Mesenchymal stem cell (in vitro differentiated cells and primary cell): ENCODE data around the gene CDC20.

Experiments used
- DNase-seq: peaks from one replicate; pipeline ENCODE4 v3.0.0-alpha.2; 2013
- H2AFZ ChIP-seq: one replicate; pipeline ENCODE4 v1.6.1; 2013; ENCODE audit warnings: low read depth, mild to moderate bottlenecking, control low read depth, inconsistent platforms, low read length, moderate library complexity
- H2AK5ac ChIP-seq: 2 replicates; pipeline ENCODE4 v1.6.1; 2013; ENCODE audit warnings: low read length, moderate library complexity, mild to moderate bottlenecking, inconsistent platforms; ENCODE audit not compliant: severe bottlenecking
- H2BK120ac ChIP-seq: one replicate; pipeline ENCODE4 v1.6.1; 2013; ENCODE audit warnings: low read depth, mild to moderate bottlenecking, inconsistent platforms, low read length, moderate library complexity
- H2BK12ac ChIP-seq, 2 experiments: one replicate each; pipeline ENCODE4 v1.6.1; 2013; ENCODE audit warnings: inconsistent platforms in 2 of 2, low read length in 2 of 2, mild to moderate bottlenecking in 2 of 2, moderate library complexity in 2 of 2, control low read depth in 1 of 2
- H2BK15ac ChIP-seq: one replicate; pipeline ENCODE4 v1.6.1; 2013; ENCODE audit warnings: mild to moderate bottlenecking, low read depth, inconsistent platforms; ENCODE audit not compliant: poor library complexity, severe bottlenecking
- H2BK5ac ChIP-seq: 2 replicates; pipeline ENCODE4 v1.6.1; 2013; ENCODE audit warnings: low read depth, mild to moderate bottlenecking, low read length, control low read depth, inconsistent platforms; ENCODE audit not compliant: poor library complexity, severe bottlenecking
- H3K14ac ChIP-seq, 2 experiments: one replicate each; pipeline ENCODE4 v1.6.1; 2013; ENCODE audit warnings: inconsistent platforms in 2 of 2, low read length in 2 of 2, control low read depth in 1 of 2, mild to moderate bottlenecking in 1 of 2, moderate library complexity in 1 of 2
- H3K18ac ChIP-seq, 2 experiments: one replicate each; pipeline ENCODE4 v1.6.1; 2013; ENCODE audit warnings: inconsistent platforms in 2 of 2, low read length in 2 of 2, control low read depth in 1 of 2, low read depth in 1 of 2, mild to moderate bottlenecking in 1 of 2
- H3K23ac ChIP-seq, 2 experiments: one replicate each; pipeline ENCODE4 v1.6.1; 2013; ENCODE audit warnings: inconsistent platforms in 2 of 2, low read length in 2 of 2, mild to moderate bottlenecking in 2 of 2, moderate library complexity in 2 of 2, control low read depth in 1 of 2
- H3K27ac ChIP-seq: 2 replicates; pipeline ENCODE4 v1.5.1; 2013; ENCODE audit warnings: mild to moderate bottlenecking, moderate library complexity, low read length, control low read depth, inconsistent platforms; ENCODE audit not compliant: poor library complexity, severe bottlenecking
- H3K27me3 ChIP-seq, 2 experiments: 2 replicates each; pipeline versions ENCODE4 v1.6.1 to v1.7.0; 2013; ENCODE audit warnings: low read length in 2 of 2, mild to moderate bottlenecking in 2 of 2, moderate library complexity in 2 of 2, control low read depth in 1 of 2, inconsistent platforms in 1 of 2; ENCODE audit not compliant: control insufficient read depth in 1 of 2, insufficient read depth in 1 of 2
- H3K36me3 ChIP-seq, 2 experiments: 2 replicates each; pipeline versions ENCODE4 v1.6.1 to v1.7.0; 2013; ENCODE audit warnings: low read length in 2 of 2, control low read depth in 1 of 2, inconsistent platforms in 1 of 2, low read depth in 1 of 2, mild to moderate bottlenecking in 1 of 2; ENCODE audit not compliant: insufficient read depth in 2 of 2, control insufficient read depth in 1 of 2
- H3K4ac ChIP-seq, 2 experiments: one replicate each; pipeline ENCODE4 v1.6.1; 2013; ENCODE audit warnings: inconsistent platforms in 2 of 2, low read length in 2 of 2, mild to moderate bottlenecking in 2 of 2, moderate library complexity in 2 of 2, control low read depth in 1 of 2, low read depth in 1 of 2
- H3K4me1 ChIP-seq: 2 replicates; pipeline ENCODE4 v1.6.1; 2013; ENCODE audit warnings: low read depth, low read length, control low read depth; ENCODE audit not compliant: control insufficient read depth, insufficient read depth
- H3K4me2 ChIP-seq: 2 replicates; pipeline ENCODE4 v1.6.1; 2013; ENCODE audit warnings: low read length, mild to moderate bottlenecking, inconsistent platforms; ENCODE audit not compliant: poor library complexity, severe bottlenecking
- H3K4me3 ChIP-seq, 2 experiments: 2 replicates each; pipeline versions ENCODE4 v1.5.1 to v1.7.0; 2013; ENCODE audit warnings: low read length in 2 of 2, mild to moderate bottlenecking in 2 of 2, control low read depth in 1 of 2, low read depth in 1 of 2; ENCODE audit not compliant: insufficient read depth in 1 of 2
- H3K79me1 ChIP-seq: replicated peaks from 2 replicates; pipeline ENCODE4 v1.6.1; 2013; ENCODE audit warnings: mild to moderate bottlenecking, control low read depth, low read length, inconsistent platforms; ENCODE audit not compliant: poor library complexity, severe bottlenecking
- H3K9ac ChIP-seq: 2 replicates; pipeline ENCODE4 v1.7.0; 2013; ENCODE audit warnings: mild to moderate bottlenecking, low read length, moderate library complexity
- H3K9me3 ChIP-seq: 2 replicates; pipeline ENCODE4 v1.7.0; 2013; ENCODE audit warnings: mild to moderate bottlenecking, low read length; ENCODE audit not compliant: control insufficient read depth
- H4K8ac ChIP-seq: one replicate; pipeline ENCODE4 v1.6.1; 2013; ENCODE audit warnings: inconsistent platforms, mild to moderate bottlenecking, low read length, moderate library complexity
- H4K91ac ChIP-seq: one replicate; pipeline ENCODE4 v1.6.1; 2013; ENCODE audit warnings: mild to moderate bottlenecking, low read length, inconsistent platforms
- WGBS: methylation state at CpG from one replicate; pipeline ENCODE4 v1.1.7; 2013; ENCODE audit warnings: mixed read lengths; 5-methylcytosine and 5-hydroxymethylcytosine counted together

CDC20 gene

GRCh38 chr1:43331688-43332087, 27.1 kb upstream of the CDC20 start:
- no peak for DNase-seq
- Histone ChIP-seq H3K4me2 (no peak overlapping the region), H2BK15ac (no peak overlapping the region), H3K4ac (no peak overlapping the region), H4K8ac (no peak overlapping the region), H3K4me3 (no peak overlapping the region), H3K27me3 (peaks cover 0 to 6% of the 10 kb centered on the region in 2 experiments), H2BK5ac (no peak overlapping the region), H3K23ac (no peak overlapping the region), H3K14ac (no peak overlapping the region), H2BK120ac (no peak overlapping the region), H3K27ac (no peak overlapping the region), H3K36me3 (no peaks in the 10 kb centered on the region), H3K79me1 (no peaks in the 10 kb centered on the region), H3K4me1 (peaks cover 7% of the 10 kb centered on the region), H4K91ac (no peak overlapping the region), H2AFZ (no peak overlapping the region), H3K18ac (no peak overlapping the region), H2BK12ac (no peak overlapping the region), H3K9me3 (peaks cover 7% of the 10 kb centered on the region), H3K9ac (no peak overlapping the region), H2AK5ac (no peak overlapping the region)
- whole genome bisulfite sequencing = 96% methylated on average over 5 of the region's 5 CpGs

- no peak overlapping the region for H4K8ac ChIP-seq
- H2AFZ ChIP-seq = no peak overlapping the region
- WGBS = 89% methylated on average over 7 of the region's 7 CpGs
Observed at GRCh38 chr1:43334453-43335205, 24.2 kb upstream of the CDC20 start.

GRCh38 chr1:43337588-43337987, 21.2 kb upstream of the CDC20 start, which contains the start of gene MPL:
TSS of gene MPL (plus strand) at chr1:43337818. CDS start at chr1:43337849, 31 bp downstream.
- H2BK5ac ChIP-seq = no peak within 1 kb of the TSS
- H3K9ac ChIP-seq = no peak within 1 kb of the TSS
- peaks cover 1% of the 10 kb centered on the region for H3K4me1 ChIP-seq
- no peak within 1 kb of the TSS for H2AK5ac ChIP-seq
- H3K79me1 ChIP-seq = no peaks in the 10 kb centered on the region
- H3K14ac ChIP-seq = no peak within 1 kb of the TSS
- H2BK15ac ChIP-seq = peak within 1 kb of the TSS; percentile 30
- no peak within 1 kb of the TSS for H3K27ac ChIP-seq
- no peaks in the 10 kb centered on the region for H3K9me3 ChIP-seq
- H3K27me3 ChIP-seq = peaks cover 16 to 22% of the 10 kb centered on the region in 2 experiments
- H4K91ac ChIP-seq = no peak within 1 kb of the TSS
- H2BK12ac ChIP-seq = no peak within 1 kb of the TSS
- no peaks in the 10 kb centered on the region for H3K36me3 ChIP-seq
- DNase-seq = no peak
- no peak within 1 kb of the TSS for H2AFZ ChIP-seq
- H3K4me3 ChIP-seq = no peak within 1 kb of the TSS
- H4K8ac ChIP-seq = no peak within 1 kb of the TSS
- H3K23ac ChIP-seq = no peak within 1 kb of the TSS
- WGBS = 35% methylated on average over 2 of the region's 3 CpGs
- H3K4me2 ChIP-seq = no peak within 1 kb of the TSS
- H3K4ac ChIP-seq = no peak within 1 kb of the TSS
- no peak within 1 kb of the TSS for H2BK120ac ChIP-seq
- no peak within 1 kb of the TSS for H3K18ac ChIP-seq

More at GRCh38 chr1:43334453-43335205, 24.2 kb upstream of the CDC20 start:
- H3K23ac ChIP-seq = no peak overlapping the region
- H3K79me1 ChIP-seq = no peaks in the 10 kb centered on the region
- no peaks in the 10 kb centered on the region for H3K36me3 ChIP-seq
- no peak overlapping the region for H3K27ac ChIP-seq
- H3K4me3 ChIP-seq = no peak overlapping the region
- no peak overlapping the region for H3K9ac ChIP-seq
- H2BK120ac ChIP-seq = no peak overlapping the region
- H2BK15ac ChIP-seq = no peak overlapping the region
- DNase-seq = no peak
- H3K18ac ChIP-seq = no peak overlapping the region
- no peak overlapping the region for H3K4ac ChIP-seq
- H4K91ac ChIP-seq = no peak overlapping the region
- peaks cover 9 to 17% of the 10 kb centered on the region in 2 experiments for H3K27me3 ChIP-seq
- H3K4me2 ChIP-seq = no peak overlapping the region
- H2BK12ac ChIP-seq = no peak overlapping the region
- no peak overlapping the region for H2AK5ac ChIP-seq
- peaks cover 8% of the 10 kb centered on the region for H3K4me1 ChIP-seq
- no peaks in the 10 kb centered on the region for H3K9me3 ChIP-seq
- no peak overlapping the region for H2BK5ac ChIP-seq
- no peak overlapping the region for H3K14ac ChIP-seq

- Histone ChIP-seq H2BK15ac (no peak overlapping the region), H3K4me2 (no peak overlapping the region), H3K79me1 (no peaks in the 10 kb centered on the region), H3K4me3 (no peak overlapping the region), H3K36me3 (no peaks in the 10 kb centered on the region), H2AK5ac (no peak overlapping the region), H4K91ac (no peak overlapping the region), H3K4ac (no peak overlapping the region), H2BK120ac (no peak overlapping the region), H3K9ac (no peak overlapping the region), H4K8ac (no peak overlapping the region), H2BK12ac (no peak overlapping the region), H3K27ac (no peak overlapping the region), H3K9me3 (no peaks in the 10 kb centered on the region), H2BK5ac (no peak overlapping the region), H3K14ac (no peak overlapping the region), H3K27me3 (peaks cover 16 to 22% of the 10 kb centered on the region in 2 experiments), H3K18ac (no peak overlapping the region), H3K4me1 (peaks cover 1% of the 10 kb centered on the region), H2AFZ (no peak overlapping the region), H3K23ac (no peak overlapping the region)
- DNase-seq = no peak
- WGBS = 83% methylated on average over 3 of the region's 5 CpGs
Observed at GRCh38 chr1:43338001-43338400, 20.8 kb upstream of the CDC20 start.
